GM12878 (cell line): ENCODE data around the gene RPP30. TPM values are rescaled to one million over a fixed set of nuclear protein-coding genes. Genes with fewer than 3 reads are reported as not detected.

ENCODE experiments used
- ATAC-seq: fragments of 200-7000 bp; cut with Tn5 transposase; 3 replicates; pipeline ENCODE4 v1.9.1; 2020; ENCODE audit warnings: mild to moderate bottlenecking, moderate library complexity
- BruUV-seq: library from RNA; stranded (reverse); fragments of 400-500 nt; replicated peaks from 2 replicates; lab custom pipeline; 2021; lab: Mats Ljungman, UMichigan
- CTCF ChIA-PET: fragments of 300-600 bp; sonication (Branson Sonifier 250); formaldehyde crosslinking; extraction: SDS; loops from one replicate; lab custom pipeline; 2021; ENCODE audit warnings: inconsistent platforms; lab: Yijun Ruan, JAX
- POLR2A ChIA-PET: fragments of 350-600 bp; formaldehyde crosslinking; extraction: SDS; loops from one replicate; lab custom pipeline; 2021; ENCODE audit warnings: inconsistent platforms; lab: Charles Lee
- RAD21 ChIA-PET: fragments of 300-600 bp; sonication (Branson Sonifier 250); formaldehyde crosslinking; loops from one replicate; lab custom pipeline; 2023; ENCODE audit warnings: antibody characterized with exemption; ENCODE audit not compliant: unreplicated experiment; lab: Charles Lee
- SMC1A ChIA-PET: fragments of 300-600 bp; sonication (Branson Sonifier 250); formaldehyde crosslinking; loops from one replicate; lab custom pipeline; 2023; ENCODE audit not compliant: unreplicated experiment, uncharacterized antibody; lab: Charles Lee
- DNase-seq: peaks from one replicate; pipeline ENCODE4 v3.0.0-alpha.2; 2011; ENCODE audit warnings: low read depth, low spot score
- FAIRE-seq: peaks from 3 replicates; lab custom pipeline; 2011; peaks lifted over from hg19 to GRCh38; lab: Jason Lieb, UNC
- H2AFZ ChIP-seq: 2 replicates; pipeline ENCODE4 v1.6.0; 2011; ENCODE audit warnings: low read depth, low read length, control low read depth; ENCODE audit not compliant: control insufficient read depth
- H3K27ac ChIP-seq: 2 replicates; pipeline ENCODE4 v1.5.1; 2011; ENCODE audit warnings: control low read depth; ENCODE audit not compliant: control insufficient read depth, insufficient read depth
- H3K27me3 ChIP-seq, 2 experiments: replicated peaks in 1 of 2; 2 replicates each; pipeline versions ENCODE4 v1.6.0 to v1.6.1; 2011; ENCODE audit warnings: low read length in 1 of 2; ENCODE audit not compliant: control insufficient read depth in 2 of 2, insufficient read depth in 2 of 2
- H3K36me3 ChIP-seq, 2 experiments: 2 replicates each; pipeline ENCODE4 v1.5.1; 2011; ENCODE audit warnings: low read length in 1 of 2; ENCODE audit not compliant: control insufficient read depth in 2 of 2, insufficient read depth in 2 of 2
- H3K4me1 ChIP-seq: 2 replicates; pipeline ENCODE4 v1.6.1; 2011; ENCODE audit warnings: mild to moderate bottlenecking, low read length, moderate library complexity, mixed read lengths; ENCODE audit not compliant: control insufficient read depth, insufficient read depth
- H3K4me2 ChIP-seq: 2 replicates; pipeline ENCODE4 v1.6.0; 2011; ENCODE audit warnings: control low read depth; ENCODE audit not compliant: control insufficient read depth, insufficient read depth
- H3K4me3 ChIP-seq: fragments of 200-600 bp; sonication (generic); 2 replicates; pipeline ENCODE4 v1.5.1; 2016
- H3K79me2 ChIP-seq: 2 replicates; pipeline ENCODE4 v1.6.0; 2011; ENCODE audit warnings: low read length; ENCODE audit not compliant: control insufficient read depth, insufficient read depth
- H3K9ac ChIP-seq: 2 replicates; pipeline ENCODE4 v1.8.0; 2011; ENCODE audit warnings: low read length, control low read depth, mixed read lengths; ENCODE audit not compliant: control insufficient read depth, insufficient read depth
- H3K9me3 ChIP-seq: replicated peaks from 3 replicates; pipeline ENCODE4 v1.5.1; 2011; ENCODE audit warnings: mild to moderate bottlenecking, low read length; ENCODE audit not compliant: control insufficient read depth, insufficient read depth
- H4K20me1 ChIP-seq: 2 replicates; pipeline ENCODE4 v1.6.0; 2011; ENCODE audit not compliant: control insufficient read depth, insufficient read depth
- IRF4 ChIP-seq: IDR thresholded peaks from 2 replicates; pipeline ENCODE4 v1.6.1; 2011; ENCODE audit warnings: low read depth, low read length
- NBN ChIP-seq: fragments of 450-650 bp; IDR thresholded peaks from 2 replicates; pipeline ENCODE4 v1.6.1; 2016
- NR2F1 ChIP-seq: fragments of 450-650 bp; conservative IDR thresholded peaks from 2 replicates; pipeline ENCODE4 v1.6.1; 2017; ENCODE audit warnings: mild to moderate bottlenecking
- POLR2AphosphoS2 ChIP-seq: IDR thresholded peaks from 2 replicates; pipeline ENCODE4 v1.6.1; 2011; ENCODE audit warnings: low read depth, mild to moderate bottlenecking, low read length, improper control_type of control experiment, moderate library complexity
- SREBF2 ChIP-seq: IDR thresholded peaks from 2 replicates; pipeline ENCODE4 v1.6.1; 2012; ENCODE audit warnings: mild to moderate bottlenecking, low read length
- TCF3 ChIP-seq: IDR thresholded peaks from 2 replicates; pipeline ENCODE4 v1.6.1; 2012; ENCODE audit warnings: low read depth, mild to moderate bottlenecking, low read length, borderline replicate concordance; ENCODE audit not compliant: insufficient read depth
- WRNIP1 ChIP-seq: IDR thresholded peaks from 2 replicates; pipeline ENCODE4 v1.6.1; 2011; ENCODE audit warnings: low read depth, low read length, improper control_type of control experiment, borderline replicate concordance
- WGBS: methylation state at CpG from one replicate; pipeline ENCODE4 v1.1.6; 2016; ENCODE audit warnings: low lambda C conversion rate; ENCODE audit not compliant: insufficient replicate concordance, insufficient coverage; ENCODE audit errors: missing lambda C conversion rate; 5-methylcytosine and 5-hydroxymethylcytosine counted together
- in situ Hi-C: fragments of 300-500 bp; cut with MboI; formaldehyde crosslinking; loops from 9 replicates; pipeline ENCODE4 v1.14.3; 2018; ENCODE audit warnings: mixed read lengths
- intact Hi-C: fragments of 100-400 bp; cut with micrococcal nuclease; formaldehyde crosslinking; loops from one replicate; pipeline ENCODE4 v1.14.2; 2022; ENCODE audit not compliant: unreplicated experiment
- polyA plus RNA-seq, 11 experiments: library from polyadenylated mRNA; depleted of rRNA in 4 of 11; unstranded in 6 of 11; stranded (reverse) in 5 of 11; fragments of >200 nt; fragmentation: Nextera tagmentation in 4 of 11; fragmentation: Illumina TruSeq in 1 of 11; extraction: Ambion mirVana in 4 of 11; extraction: Trizol in 1 of 11; gene quantifications; 1 replicate in 1 of 11; 2 replicates in 10 of 11; pipeline versions ENCODE4 v1.2.1 to v1.2.3, GENCODE V29; 2011 to 2016; ENCODE audit warnings: inconsistent platforms in 2 of 11, missing spikeins in 2 of 11, low read depth in 1 of 11
- total RNA-seq, 4 experiments: library from RNA; depleted of rRNA in 3 of 4; stranded (reverse); fragments of >200 nt in 3 of 4; fragmentation: Illumina TruSeq in 1 of 4; extraction: Trizol in 1 of 4; gene quantifications; 2 replicates each; pipeline versions ENCODE4 v1.2.1 to v1.2.3, GENCODE V29; 2013 to 2021
- TF ChIP-seq, protein P1 (sequence below): fragments of 450-650 bp; IDR thresholded peaks from 2 replicates; pipeline ENCODE4 v1.6.1; 2017; ENCODE audit warnings: mild to moderate bottlenecking, moderate library complexity
- TF ChIP-seq, protein P2 (sequence below): fragments of 450-650 bp; IDR thresholded peaks from 2 replicates; pipeline ENCODE4 v1.6.1; 2017; ENCODE audit warnings: low read depth, mild to moderate bottlenecking, moderate library complexity

The RPP30 gene
- total and polyA plus RNA-seq, 10 of the 15 experiments (the other 5 are each of a cell fraction or from before 2014, with no cell fraction given) = 48.0 to 208 (median 72.6) TPM

GRCh38 chr10:90939116-90939515 lies 67.3 kb downstream of the RPP30 start:
- ATAC-seq = no peak
- ChIA-PET CTCF (interaction anchor here (0.6 to 0.7 kb wide), 2 partner anchors 22 to 701 kb away, joined by 3 to 5 read pairs; no protein-coding TSS in a partner anchor), POLR2A (no interaction called here), SMC1A (interaction anchor here (0.7 kb wide), 1 partner anchor 9 kb away, joined by 4 read pairs; no protein-coding TSS in a partner anchor), RAD21 (no interaction called here)
- Histone ChIP-seq H3K4me2 (no peak overlapping the region), H3K4me1 (no peaks in the 10 kb centered on the region), H3K4me3 (no peak overlapping the region), H2AFZ (no peak overlapping the region), H3K27ac (no peak overlapping the region), H3K27me3 (no peaks in the 10 kb centered on the region), H3K79me2 (no peaks in the 10 kb centered on the region), H3K36me3 (no peaks in the 10 kb centered on the region), H4K20me1 (no peaks in the 10 kb centered on the region), H3K9ac (no peak overlapping the region), H3K9me3 (no peaks in the 10 kb centered on the region)
- in situ Hi-C loops = no loop called here
- intact Hi-C loops = no loop called here
- WGBS = 3% methylated on average over 1 of the region's 1 CpG
- no peak for DNase-seq
- TF ChIP-seq, protein P1, sequence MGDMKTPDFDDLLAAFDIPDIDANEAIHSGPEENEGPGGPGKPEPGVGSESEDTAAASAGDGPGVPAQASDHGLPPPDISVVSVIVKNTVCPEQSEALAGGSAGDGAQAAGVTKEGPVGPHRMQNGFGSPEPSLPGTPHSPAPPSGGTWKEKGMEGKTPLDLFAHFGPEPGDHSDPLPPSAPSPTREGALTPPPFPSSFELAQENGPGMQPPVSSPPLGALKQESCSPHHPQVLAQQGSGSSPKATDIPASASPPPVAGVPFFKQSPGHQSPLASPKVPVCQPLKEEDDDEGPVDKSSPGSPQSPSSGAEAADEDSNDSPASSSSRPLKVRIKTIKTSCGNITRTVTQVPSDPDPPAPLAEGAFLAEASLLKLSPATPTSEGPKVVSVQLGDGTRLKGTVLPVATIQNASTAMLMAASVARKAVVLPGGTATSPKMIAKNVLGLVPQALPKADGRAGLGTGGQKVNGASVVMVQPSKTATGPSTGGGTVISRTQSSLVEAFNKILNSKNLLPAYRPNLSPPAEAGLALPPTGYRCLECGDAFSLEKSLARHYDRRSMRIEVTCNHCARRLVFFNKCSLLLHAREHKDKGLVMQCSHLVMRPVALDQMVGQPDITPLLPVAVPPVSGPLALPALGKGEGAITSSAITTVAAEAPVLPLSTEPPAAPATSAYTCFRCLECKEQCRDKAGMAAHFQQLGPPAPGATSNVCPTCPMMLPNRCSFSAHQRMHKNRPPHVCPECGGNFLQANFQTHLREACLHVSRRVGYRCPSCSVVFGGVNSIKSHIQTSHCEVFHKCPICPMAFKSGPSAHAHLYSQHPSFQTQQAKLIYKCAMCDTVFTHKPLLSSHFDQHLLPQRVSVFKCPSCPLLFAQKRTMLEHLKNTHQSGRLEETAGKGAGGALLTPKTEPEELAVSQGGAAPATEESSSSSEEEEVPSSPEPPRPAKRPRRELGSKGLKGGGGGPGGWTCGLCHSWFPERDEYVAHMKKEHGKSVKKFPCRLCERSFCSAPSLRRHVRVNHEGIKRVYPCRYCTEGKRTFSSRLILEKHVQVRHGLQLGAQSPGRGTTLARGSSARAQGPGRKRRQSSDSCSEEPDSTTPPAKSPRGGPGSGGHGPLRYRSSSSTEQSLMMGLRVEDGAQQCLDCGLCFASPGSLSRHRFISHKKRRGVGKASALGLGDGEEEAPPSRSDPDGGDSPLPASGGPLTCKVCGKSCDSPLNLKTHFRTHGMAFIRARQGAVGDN = no peak
- TF ChIP-seq SREBF2 (no peak), IRF4 (no peak), NR2F1 (no peak), WRNIP1 (no peak), TCF3 (no peak), POLR2AphosphoS2 (no peak), NBN (no peak)
- TF ChIP-seq, protein P2, sequence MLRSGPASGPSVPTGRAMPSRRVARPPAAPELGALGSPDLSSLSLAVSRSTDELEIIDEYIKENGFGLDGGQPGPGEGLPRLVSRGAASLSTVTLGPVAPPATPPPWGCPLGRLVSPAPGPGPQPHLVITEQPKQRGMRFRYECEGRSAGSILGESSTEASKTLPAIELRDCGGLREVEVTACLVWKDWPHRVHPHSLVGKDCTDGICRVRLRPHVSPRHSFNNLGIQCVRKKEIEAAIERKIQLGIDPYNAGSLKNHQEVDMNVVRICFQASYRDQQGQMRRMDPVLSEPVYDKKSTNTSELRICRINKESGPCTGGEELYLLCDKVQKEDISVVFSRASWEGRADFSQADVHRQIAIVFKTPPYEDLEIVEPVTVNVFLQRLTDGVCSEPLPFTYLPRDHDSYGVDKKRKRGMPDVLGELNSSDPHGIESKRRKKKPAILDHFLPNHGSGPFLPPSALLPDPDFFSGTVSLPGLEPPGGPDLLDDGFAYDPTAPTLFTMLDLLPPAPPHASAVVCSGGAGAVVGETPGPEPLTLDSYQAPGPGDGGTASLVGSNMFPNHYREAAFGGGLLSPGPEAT = no peak
- no TSS peak for BruUV-seq
- no peak for FAIRE-seq
